Endothelial cell of umbilical vein (primary cell): ENCODE results near the gene MARS1. TPM values are rescaled to one million over a fixed set of nuclear protein-coding genes. Genes with fewer than 3 reads are reported as not detected.

Experiments used
- BruUV-seq: library from RNA; stranded (reverse); fragments of 400-500 nt; replicated peaks from 2 replicates; lab custom pipeline; 2021; lab: Mats Ljungman, UMichigan
- CTCF ChIA-PET: fragments of 300-600, 350-600 bp; sonication (Branson Sonifier 250); formaldehyde crosslinking; loops from one replicate; lab custom pipeline; 2021; ENCODE audit warnings: antibody characterized with exemption, inconsistent platforms; lab: Charles Lee
- POLR2A ChIA-PET: fragments of 300-600, 350-600 bp; sonication (Branson Sonifier 250); formaldehyde crosslinking; loops from one replicate; lab custom pipeline; 2021; ENCODE audit warnings: antibody characterized with exemption, inconsistent platforms; lab: Charles Lee
- DNase-seq: peaks from one replicate; pipeline ENCODE4 v3.0.0-alpha.2; 2011; ENCODE audit warnings: low read depth, low spot score
- FAIRE-seq: peaks from 2 replicates; lab custom pipeline; 2011; peaks lifted over from hg19 to GRCh38; lab: Jason Lieb, UNC
- H2AFZ ChIP-seq: 2 replicates; pipeline ENCODE4 v1.6.0; 2012; ENCODE audit warnings: low read depth, low read length, control low read depth, inconsistent platforms
- H3K27ac ChIP-seq: 2 replicates; pipeline ENCODE4 v1.5.1; 2011; ENCODE audit warnings: low read depth, mild to moderate bottlenecking, control low read depth, low read length, moderate library complexity; ENCODE audit not compliant: insufficient read depth
- H3K27me3 ChIP-seq, 2 experiments: 2 replicates each; pipeline versions ENCODE4 v1.6.0 to v1.6.1; 2011; ENCODE audit warnings: low read length in 2 of 2, mixed read lengths in 1 of 2; ENCODE audit not compliant: control insufficient read depth in 2 of 2, insufficient read depth in 2 of 2
- H3K36me3 ChIP-seq, 2 experiments: 2 replicates in 1 of 2; 3 replicates in 1 of 2; pipeline ENCODE4 v1.5.1; 2011; ENCODE audit warnings: low read length in 2 of 2, mild to moderate bottlenecking in 1 of 2, moderate library complexity in 1 of 2; ENCODE audit not compliant: control insufficient read depth in 2 of 2, insufficient read depth in 2 of 2; ENCODE audit errors: extremely low read depth in 1 of 2
- H3K4me1 ChIP-seq: 3 replicates; pipeline ENCODE4 v1.5.1; 2011; ENCODE audit warnings: mild to moderate bottlenecking, low read length; ENCODE audit not compliant: control insufficient read depth, insufficient read depth; ENCODE audit errors: extremely low read depth
- H3K4me2 ChIP-seq: 2 replicates; pipeline ENCODE4 v1.6.1; 2011; ENCODE audit warnings: low read length, control low read depth, mixed read lengths; ENCODE audit not compliant: insufficient read depth
- H3K4me3 ChIP-seq, 3 experiments: fragments of 200-600 bp in 1 of 3; sonication (generic), shearing (Covaris generic) in 1 of 3; replicated peaks in 1 of 3; 2 replicates each; pipeline ENCODE4 v1.5.1; 2011 to 2016; ENCODE audit warnings: control low read depth in 3 of 3, low read length in 3 of 3, mild to moderate bottlenecking in 2 of 3, inconsistent platforms in 1 of 3, low read depth in 1 of 3, moderate library complexity in 1 of 3; ENCODE audit not compliant: insufficient read depth in 1 of 3
- H3K79me2 ChIP-seq: 2 replicates; pipeline ENCODE4 v1.6.0; 2012; ENCODE audit warnings: low read length, inconsistent platforms; ENCODE audit not compliant: control insufficient read depth, insufficient read depth
- H3K9ac ChIP-seq: replicated peaks from 2 replicates; pipeline ENCODE3; 2011; ENCODE audit warnings: low read length, control low read depth; ENCODE audit not compliant: insufficient read depth; ENCODE audit errors: extremely low read depth
- H3K9me1 ChIP-seq: replicated peaks from 3 replicates; pipeline ENCODE4 v1.6.0; 2011; ENCODE audit warnings: mild to moderate bottlenecking, low read length; ENCODE audit not compliant: control insufficient read depth, insufficient read depth; ENCODE audit errors: extremely low read depth
- H3K9me3 ChIP-seq: replicated peaks from 2 replicates; pipeline ENCODE4 v1.5.1; 2012; ENCODE audit warnings: low read length, inconsistent platforms; ENCODE audit not compliant: control insufficient read depth, insufficient read depth
- H4K20me1 ChIP-seq: replicated peaks from 2 replicates; pipeline ENCODE3; 2011; ENCODE audit warnings: mild to moderate bottlenecking, low read length; ENCODE audit not compliant: control insufficient read depth, insufficient read depth; ENCODE audit errors: extremely low read depth
- FOS ChIP-seq: IDR thresholded peaks from 2 replicates; pipeline ENCODE4 v1.6.1; 2011; ENCODE audit warnings: mild to moderate bottlenecking, low read length, moderate library complexity, borderline replicate concordance; ENCODE audit not compliant: insufficient read depth
- GATA2 ChIP-seq: IDR thresholded peaks from 2 replicates; pipeline ENCODE4 v1.7.0; 2011; ENCODE audit warnings: low read depth, mild to moderate bottlenecking, moderate library complexity, mixed read lengths, low read length; ENCODE audit not compliant: insufficient read length, insufficient read depth
- JUN ChIP-seq: IDR thresholded peaks from 2 replicates; pipeline ENCODE4 v1.6.1; 2011; ENCODE audit warnings: borderline replicate concordance, low read depth; ENCODE audit not compliant: insufficient read length, insufficient read depth
- MAX ChIP-seq: IDR thresholded peaks from 2 replicates; pipeline ENCODE4 v1.6.1; 2011; ENCODE audit not compliant: insufficient read depth, insufficient read length
- MYC ChIP-seq: IDR thresholded peaks from one replicate; pipeline ENCODE4 v1.6.1; 2011; ENCODE audit warnings: mild to moderate bottlenecking, low read depth, low read length
- POLR2A ChIP-seq: IDR thresholded peaks from 2 replicates; pipeline ENCODE4 v1.6.1; 2012; ENCODE audit warnings: low read depth, mild to moderate bottlenecking, control low read depth, low read length
- POLR2AphosphoS5 ChIP-seq: IDR thresholded peaks from 2 replicates; pipeline ENCODE4 v1.6.1; 2012; ENCODE audit warnings: low read depth, mild to moderate bottlenecking, control low read depth, low read length, moderate library complexity; ENCODE audit not compliant: insufficient read depth
- dilution Hi-C: fragments of 300-500 bp; cut with MboI; formaldehyde crosslinking; loops from one replicate; pipeline ENCODE4 v1.15.0; 2019; ENCODE audit warnings: low sequenced_read_pairs; ENCODE audit not compliant: extremely low pct_ligation_motif_present
- intact Hi-C: fragments of 100-400 bp; cut with micrococcal nuclease; formaldehyde crosslinking; loops from one replicate; pipeline ENCODE4 v1.10.0; 2022
- polyA plus RNA-seq, 4 experiments: library from polyadenylated mRNA; depleted of rRNA in 3 of 4; stranded (reverse) in 3 of 4; unstranded in 1 of 4; fragments of >200 nt; gene quantifications; 2 replicates each; pipeline versions ENCODE4 v1.2.1 to v1.2.3, GENCODE V29; 2011 to 2012; ENCODE audit warnings: missing spikeins in 1 of 4
- total RNA-seq: library from RNA; stranded (reverse); gene quantifications from 2 replicates; pipeline ENCODE4 v1.2.3, GENCODE V29; 2021
- TF ChIP-seq, protein P1 (sequence below), 2 donors: IDR thresholded peaks; 1 replicate in 1 of 2; 2 replicates in 1 of 2; pipeline ENCODE4 v1.5.1; 2011; ENCODE audit warnings: low read length in 2 of 2, mild to moderate bottlenecking in 2 of 2, moderate library complexity in 2 of 2, control low read depth in 1 of 2, inconsistent platforms in 1 of 2, low read depth in 1 of 2; ENCODE audit not compliant: insufficient read depth in 1 of 2; ENCODE audit errors: extremely low read depth in 1 of 2

MARS1 gene
- total and polyA plus RNA-seq, 2 donors (not counting 3 experiments of a cell fraction or from before 2014, with no cell fraction given): 118 to 212 TPM

- Histone ChIP-seq H3K79me2 (peaks cover 43% of the 10 kb centered on the region), H3K9me1 (no peaks in the 10 kb centered on the region), H3K36me3 (peaks cover 15 to 22% of the 10 kb centered on the region in 2 experiments), H3K4me3 (peak within 1 kb of the TSS; percentile 7 to 89 (median 67)), H4K20me1 (no peaks in the 10 kb centered on the region), H3K27me3 (no peaks in the 10 kb centered on the region), H3K9ac (peak within 1 kb of the TSS; percentile 92), H3K9me3 (no peaks in the 10 kb centered on the region), H2AFZ (peak within 1 kb of the TSS; percentile 54), H3K4me1 (peaks cover 48% of the 10 kb centered on the region), H3K27ac (peak within 1 kb of the TSS; percentile 83), H3K4me2 (peak within 1 kb of the TSS; percentile 64)
- ChIA-PET CTCF (interaction anchor here (0.5 to 1.2 kb wide), 2 partner anchors 51 to 61 kb away, joined by 3 to 5 read pairs; no protein-coding TSS in a partner anchor), POLR2A (interaction anchor here (0.7 to 1.5 kb wide), 5 partner anchors 16 to 161 kb away, joined by 3 read pairs; no protein-coding TSS in a partner anchor)
- BruUV-seq: TSS peak; percentile 72
- DNase-seq (peak; percentile 99), FAIRE-seq (peak; percentile 95)
- dilution Hi-C loops: no loop called here
- TF ChIP-seq POLR2AphosphoS5 (peak; percentile 97), FOS (peak; percentile 79), MAX (no peak), GATA2 (no peak), MYC (no peak), POLR2A (peak; percentile 100), JUN (peak; percentile 53)
- TF ChIP-seq, protein P1, sequence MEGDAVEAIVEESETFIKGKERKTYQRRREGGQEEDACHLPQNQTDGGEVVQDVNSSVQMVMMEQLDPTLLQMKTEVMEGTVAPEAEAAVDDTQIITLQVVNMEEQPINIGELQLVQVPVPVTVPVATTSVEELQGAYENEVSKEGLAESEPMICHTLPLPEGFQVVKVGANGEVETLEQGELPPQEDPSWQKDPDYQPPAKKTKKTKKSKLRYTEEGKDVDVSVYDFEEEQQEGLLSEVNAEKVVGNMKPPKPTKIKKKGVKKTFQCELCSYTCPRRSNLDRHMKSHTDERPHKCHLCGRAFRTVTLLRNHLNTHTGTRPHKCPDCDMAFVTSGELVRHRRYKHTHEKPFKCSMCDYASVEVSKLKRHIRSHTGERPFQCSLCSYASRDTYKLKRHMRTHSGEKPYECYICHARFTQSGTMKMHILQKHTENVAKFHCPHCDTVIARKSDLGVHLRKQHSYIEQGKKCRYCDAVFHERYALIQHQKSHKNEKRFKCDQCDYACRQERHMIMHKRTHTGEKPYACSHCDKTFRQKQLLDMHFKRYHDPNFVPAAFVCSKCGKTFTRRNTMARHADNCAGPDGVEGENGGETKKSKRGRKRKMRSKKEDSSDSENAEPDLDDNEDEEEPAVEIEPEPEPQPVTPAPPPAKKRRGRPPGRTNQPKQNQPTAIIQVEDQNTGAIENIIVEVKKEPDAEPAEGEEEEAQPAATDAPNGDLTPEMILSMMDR (IDR thresholded peaks at IDR 0.05; ENCODE audit: extremely low read depth in 1 of 2, insufficient read depth in 1 of 2, low read depth in 1 of 2, low read length in 2 of 2): no peak
- intact Hi-C loops: loop anchor here (1.0 to 5.0 kb wide), 2 partner anchors 27 to 33 kb away; partner anchors contain the start of genes DCTN2 and MARS1
These were observed 32.4 kb downstream of the MARS1 start, which contains the start of gene DDIT3 for GRCh38 chr12:57520053-57520818. DDIT3 (minus strand) TSS chr12:57520514; CDS start chr12:57517406, 3,108 bp downstream.
